GM18861 (cell line): ENCODE data around the gene RASSF1.
A peak's percentile ranks its signal among the peaks of the same experiment; 100 is the strongest.

ENCODE experiments used
- ATAC-seq: cut with Tn5 transposase; IDR thresholded peaks from one replicate; pipeline ENCODE4 v1.9.1; 2021; ENCODE audit not compliant: unreplicated experiment

Gene RASSF1

GRCh38 chr3:50365842-50366220 lies 25.2 kb upstream of the RASSF1 start:
- no peak for ATAC-seq

DNA sequence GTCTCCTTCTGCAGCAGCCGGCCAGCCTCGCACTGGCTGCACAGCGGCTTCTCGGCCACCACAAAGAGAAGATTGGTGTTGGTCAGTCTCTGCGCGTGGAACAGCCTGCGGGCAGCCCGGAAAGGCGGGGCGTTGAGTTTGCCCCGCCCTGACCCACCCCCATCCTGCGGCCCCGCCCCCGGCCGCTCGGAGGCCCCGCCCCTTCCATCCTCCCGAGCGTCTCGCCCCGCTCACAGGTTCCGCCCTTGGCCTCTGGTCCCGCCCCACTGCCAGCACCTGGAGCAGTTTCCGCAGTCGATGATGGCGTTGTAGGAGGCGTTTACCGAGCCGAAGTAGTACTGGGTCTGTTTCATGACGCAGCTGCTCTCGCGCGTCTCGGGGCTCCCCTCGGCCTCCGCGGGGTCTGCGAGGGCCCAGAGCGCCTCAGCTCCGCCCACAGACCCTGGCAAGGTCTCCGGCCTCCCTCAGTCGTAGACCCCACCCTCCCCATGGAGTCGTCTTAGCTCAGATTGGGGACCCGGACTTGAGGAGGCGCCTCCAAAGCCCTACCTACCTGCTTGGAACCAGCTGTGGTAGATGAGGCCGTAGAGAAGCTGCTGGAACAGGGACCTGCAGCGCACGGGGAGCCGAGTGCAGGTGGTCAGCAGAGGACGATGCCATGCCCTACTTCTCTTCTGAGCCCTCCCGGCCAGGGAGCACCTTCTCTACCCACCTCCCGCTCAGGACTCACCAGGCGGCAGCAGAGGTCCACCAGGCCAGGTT lies 24.6 kb upstream of the RASSF1 start:
- ATAC-seq: peak; percentile 70

GRCh38 chr3:50364573-50365079 lies 24.0 kb upstream of the RASSF1 start:
- no peak for ATAC-seq

DNA sequence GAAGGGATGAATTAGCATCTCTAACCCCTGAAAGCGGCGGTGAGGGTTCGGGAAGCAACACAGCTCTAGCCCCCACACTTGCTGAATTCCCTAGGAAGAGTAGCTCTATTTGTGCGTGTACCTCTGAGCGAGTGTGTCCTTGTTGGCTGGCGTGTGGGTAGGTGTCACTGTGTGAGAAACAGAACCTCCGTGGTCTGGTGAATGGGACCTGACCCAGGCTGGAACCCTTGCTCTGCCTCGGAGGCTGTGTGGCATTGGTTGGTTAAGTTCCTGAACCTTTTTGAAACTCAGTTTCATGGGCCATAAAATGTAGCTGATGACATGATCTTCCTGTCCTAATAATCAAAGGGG lies 19.1 kb upstream of the RASSF1 start:
- no peak for ATAC-seq

DNA sequence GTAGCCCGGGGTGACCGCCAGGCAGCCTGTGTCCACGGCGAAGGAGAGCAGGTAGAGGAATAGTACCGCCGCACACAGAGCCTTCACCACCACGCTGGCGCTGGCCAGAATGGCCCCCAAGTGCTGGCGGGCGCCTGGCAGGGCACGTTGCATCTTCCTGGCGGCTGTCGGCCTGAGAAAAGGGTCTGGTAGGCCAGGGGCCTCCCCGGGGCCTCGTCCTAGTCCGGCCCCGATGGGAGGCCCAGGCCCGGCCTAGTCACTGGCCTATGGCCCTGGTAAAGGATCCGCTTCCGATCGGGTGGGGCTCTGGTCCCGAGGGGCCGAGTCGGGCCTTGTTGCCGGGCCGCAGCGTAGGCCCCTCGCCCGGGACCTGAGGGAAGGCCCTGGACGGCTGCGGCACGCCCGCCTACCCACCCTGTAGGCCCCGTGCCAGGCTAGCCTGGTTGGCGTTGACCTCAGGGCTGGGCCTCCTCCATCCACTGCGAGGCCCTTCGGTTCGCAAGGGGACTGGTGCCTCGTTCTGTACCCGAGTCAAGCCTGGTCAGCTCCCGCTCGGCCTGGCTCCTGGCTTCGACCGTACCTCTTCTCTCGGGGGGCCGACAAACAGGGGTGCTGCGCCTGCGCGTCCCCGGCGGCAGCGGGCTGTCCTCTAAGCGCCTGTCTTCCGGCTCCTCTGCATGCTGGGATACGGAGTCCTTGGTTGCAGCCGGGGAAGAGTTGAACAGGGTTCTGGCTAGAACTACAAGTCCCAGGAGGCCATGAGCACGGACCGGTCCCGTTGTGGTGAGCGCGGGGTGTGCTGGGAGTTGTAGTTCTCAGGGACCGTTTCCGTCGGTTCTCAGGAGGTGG lies 18.5 kb upstream of the RASSF1 start, which contains the start of gene TMEM115:
TMEM115 (minus strand) TSS at position 611 of the 849 bp plus-strand sequence; CDS start at position 153, 458 bp downstream.
- peak; percentile 94 for ATAC-seq

GRCh38 chr3:50358355-50358910 lies 17.8 kb upstream of the RASSF1 start:
- ATAC-seq: no peak

- ATAC-seq: no peak
These were observed 16.8 kb upstream of the RASSF1 start for GRCh38 chr3:50357481-50357880.

GRCh38 chr3:50356553-50356952 lies 15.9 kb upstream of the RASSF1 start:
- no peak for ATAC-seq

GRCh38 chr3:50355829-50356552 lies 15.4 kb upstream of the RASSF1 start:
- no peak for ATAC-seq

- ATAC-seq: no peak
These were observed 14.2 kb upstream of the RASSF1 start for GRCh38 chr3:50354850-50355249.

DNA sequence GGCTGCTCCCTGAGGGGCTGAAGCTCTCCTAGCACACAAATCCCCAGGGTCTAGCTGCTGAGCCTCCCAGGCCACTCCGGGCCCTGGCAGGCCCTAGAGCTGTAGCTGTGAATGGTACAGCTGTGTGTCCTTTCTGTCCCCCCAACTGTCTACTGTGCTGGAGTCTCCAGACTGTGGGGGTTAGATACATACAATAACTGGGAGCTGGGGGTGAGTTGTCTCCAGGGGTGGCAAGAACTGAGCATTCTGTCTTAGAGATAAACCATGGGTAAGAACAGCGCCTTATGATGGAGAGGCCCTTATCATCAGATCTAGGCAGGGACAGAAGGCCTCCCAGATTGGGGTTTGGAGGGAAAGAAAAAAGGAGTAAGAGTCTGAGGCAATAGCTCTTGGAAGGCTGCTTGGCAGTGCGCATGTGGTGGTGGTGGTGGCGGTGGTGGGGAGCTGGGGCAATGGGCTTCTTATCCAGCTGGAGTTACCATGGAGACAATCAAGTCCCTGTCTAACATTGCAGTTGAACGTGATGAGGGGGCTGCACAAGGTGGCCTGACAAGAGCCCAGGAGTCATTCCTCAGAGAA lies 13.6 kb upstream of the RASSF1 start:
- ATAC-seq: no peak

DNA sequence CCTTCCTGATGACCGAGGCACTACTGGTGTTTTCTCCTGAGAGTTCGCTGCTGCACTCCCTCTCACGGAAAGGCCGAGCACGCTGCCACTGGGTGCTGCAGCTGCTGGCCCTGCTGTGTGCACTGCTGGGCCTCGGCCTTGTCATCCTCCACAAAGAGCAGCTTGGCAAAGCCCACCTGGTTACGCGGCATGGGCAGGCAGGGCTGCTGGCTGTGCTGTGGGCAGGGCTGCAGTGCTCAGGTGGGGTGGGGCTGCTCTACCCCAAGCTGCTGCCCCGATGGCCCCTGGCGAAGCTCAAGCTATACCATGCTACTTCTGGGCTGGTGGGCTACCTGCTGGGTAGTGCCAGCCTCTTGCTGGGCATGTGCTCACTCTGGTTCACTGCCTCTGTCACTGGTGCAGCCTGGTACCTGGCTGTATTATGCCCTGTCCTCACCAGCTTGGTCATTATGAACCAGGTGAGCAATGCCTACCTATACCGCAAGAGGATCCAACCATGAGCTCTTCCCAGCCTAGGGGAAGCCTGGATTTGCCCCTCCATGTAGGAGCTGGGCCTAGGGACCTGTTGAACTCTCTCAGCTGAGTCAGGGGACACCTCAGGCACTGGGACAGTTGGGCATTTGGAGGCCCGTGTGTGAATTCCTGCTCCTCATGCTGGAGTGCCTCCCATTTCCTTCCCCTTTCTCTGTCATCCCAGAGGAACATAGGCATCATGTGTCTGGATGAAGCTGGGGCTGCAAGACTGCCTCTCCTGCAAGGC lies 12.8 kb upstream of the RASSF1 start:
- no peak for ATAC-seq

GRCh38 chr3:50352781-50353180 lies 12.1 kb upstream of the RASSF1 start:
- ATAC-seq: no peak

GRCh38 chr3:50351323-50351697 lies 10.7 kb upstream of the RASSF1 start:
- ATAC-seq: no peak

GRCh38 chr3:50350527-50351322 lies 10.1 kb upstream of the RASSF1 start, which contains the start of the genes CYB561D2 and NPRL2:
TSS of gene CYB561D2 (plus strand) at chr3:50350862. CDS start at chr3:50351434, 572 bp downstream.
TSS of gene NPRL2 (minus strand) at chr3:50350775. CDS start at chr3:50350652, 123 bp downstream.
- ATAC-seq: peak; percentile 72

DNA sequence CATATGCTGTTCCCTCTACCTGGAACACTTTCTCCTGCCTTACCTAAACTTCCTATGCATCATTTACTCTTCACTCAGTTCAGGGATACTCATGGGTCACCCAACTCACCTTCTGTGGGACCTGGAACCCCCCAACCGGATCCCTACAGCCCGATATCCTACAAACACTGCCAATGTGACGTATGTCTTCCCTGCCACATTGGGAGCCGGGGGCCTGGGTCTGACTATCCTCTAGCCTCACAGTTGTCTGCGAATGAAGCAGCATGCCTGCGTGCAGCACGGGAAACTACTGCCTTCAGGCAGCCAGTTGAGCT lies 9.5 kb upstream of the RASSF1 start:
- no peak for ATAC-seq

- ATAC-seq: no peak
These were observed 6.7 kb upstream of the RASSF1 start for GRCh38 chr3:50347187-50347813.

GRCh38 chr3:50345586-50346234 lies 5.1 kb upstream of the RASSF1 start, which contains the start of gene ZMYND10:
TSS of gene ZMYND10 (minus strand) at chr3:50345732. CDS start at chr3:50345579, 153 bp downstream.
- no peak for ATAC-seq
